ENCODE measurements around the gene MEIS1.

The MEIS1 gene

GRCh38 chr2:66507673-66508201, 72.8 kb downstream of the MEIS1 start:
- no peak for DNase-seq (ENCODE audit: low read depth)

GRCh38 chr2:66508484-66509071, 73.7 kb downstream of the MEIS1 start:
- no peak for DNase-seq (ENCODE audit: low read depth)

GRCh38 chr2:66509326-66509811, 74.4 kb downstream of the MEIS1 start:
- DNase-seq (ENCODE audit: low read depth): no peak

GRCh38 chr2:66512626-66513025, 77.7 kb downstream of the MEIS1 start:
- no peak for DNase-seq (ENCODE audit: low read depth)

GRCh38 chr2:66515743-66516142, 80.8 kb downstream of the MEIS1 start:
- DNase-seq (ENCODE audit: low read depth): no peak

- no peak for DNase-seq (ENCODE audit: low read depth)
Measured at GRCh38 chr2:66516499-66516898, 81.6 kb downstream of the MEIS1 start.

- DNase-seq (ENCODE audit: low read depth): no peak
Measured at GRCh38 chr2:66517772-66518171, 82.8 kb downstream of the MEIS1 start.

GRCh38 chr2:66519264-66519843, 84.4 kb downstream of the MEIS1 start:
- no peak for DNase-seq (ENCODE audit: low read depth)

- no peak for DNase-seq (ENCODE audit: low read depth)
Measured at GRCh38 chr2:66521291-66521922, 86.5 kb downstream of the MEIS1 start.

- no peak for DNase-seq (ENCODE audit: low read depth)
Measured at GRCh38 chr2:66522611-66523376, 87.9 kb downstream of the MEIS1 start.

- no peak for DNase-seq (ENCODE audit: low read depth)
Measured at GRCh38 chr2:66523377-66523969, 88.5 kb downstream of the MEIS1 start.

- no peak for DNase-seq (ENCODE audit: low read depth)
Measured at GRCh38 chr2:66523990-66524389, 89.1 kb downstream of the MEIS1 start.

GRCh38 chr2:66525606-66526005, 90.7 kb downstream of the MEIS1 start:
- no peak for DNase-seq (ENCODE audit: low read depth)

GRCh38 chr2:66526180-66526579, 91.3 kb downstream of the MEIS1 start:
- no peak for DNase-seq (ENCODE audit: low read depth)

- DNase-seq (ENCODE audit: low read depth): no peak
Measured at GRCh38 chr2:66528974-66529724, 94.2 kb downstream of the MEIS1 start.

GRCh38 chr2:66530651-66531050, 95.7 kb downstream of the MEIS1 start:
- DNase-seq (ENCODE audit: low read depth): no peak

GRCh38 chr2:66531155-66531554, 96.2 kb downstream of the MEIS1 start:
- no peak for DNase-seq (ENCODE audit: low read depth)

- no peak for DNase-seq (ENCODE audit: low read depth)
Measured at GRCh38 chr2:66531567-66531966, 96.6 kb downstream of the MEIS1 start.

- no peak for DNase-seq (ENCODE audit: low read depth)
Measured at GRCh38 chr2:66532972-66533868, 98.3 kb downstream of the MEIS1 start.

GRCh38 chr2:66534461-66534860, 99.5 kb downstream of the MEIS1 start:
- no peak for DNase-seq (ENCODE audit: low read depth)
